Choroid plexus epithelial cell (primary cell): ENCODE results near the gene TCFL5.

Source experiments
- DNase-seq: peaks from one replicate; pipeline ENCODE4 v3.0.0-alpha.2; 2010; ENCODE audit warnings: low read depth
- H3K4me3 ChIP-seq: 2 replicates; pipeline ENCODE4 v1.5.1; 2011; ENCODE audit warnings: low read depth, mild to moderate bottlenecking, control low read depth, low read length, moderate library complexity
- TF ChIP-seq, protein P1 (sequence below): conservative IDR thresholded peaks from 2 replicates; pipeline ENCODE4 v1.5.1; 2011; ENCODE audit warnings: low read depth, mild to moderate bottlenecking, control low read depth, inconsistent platforms, low read length, moderate library complexity

TCFL5 gene

DNA sequence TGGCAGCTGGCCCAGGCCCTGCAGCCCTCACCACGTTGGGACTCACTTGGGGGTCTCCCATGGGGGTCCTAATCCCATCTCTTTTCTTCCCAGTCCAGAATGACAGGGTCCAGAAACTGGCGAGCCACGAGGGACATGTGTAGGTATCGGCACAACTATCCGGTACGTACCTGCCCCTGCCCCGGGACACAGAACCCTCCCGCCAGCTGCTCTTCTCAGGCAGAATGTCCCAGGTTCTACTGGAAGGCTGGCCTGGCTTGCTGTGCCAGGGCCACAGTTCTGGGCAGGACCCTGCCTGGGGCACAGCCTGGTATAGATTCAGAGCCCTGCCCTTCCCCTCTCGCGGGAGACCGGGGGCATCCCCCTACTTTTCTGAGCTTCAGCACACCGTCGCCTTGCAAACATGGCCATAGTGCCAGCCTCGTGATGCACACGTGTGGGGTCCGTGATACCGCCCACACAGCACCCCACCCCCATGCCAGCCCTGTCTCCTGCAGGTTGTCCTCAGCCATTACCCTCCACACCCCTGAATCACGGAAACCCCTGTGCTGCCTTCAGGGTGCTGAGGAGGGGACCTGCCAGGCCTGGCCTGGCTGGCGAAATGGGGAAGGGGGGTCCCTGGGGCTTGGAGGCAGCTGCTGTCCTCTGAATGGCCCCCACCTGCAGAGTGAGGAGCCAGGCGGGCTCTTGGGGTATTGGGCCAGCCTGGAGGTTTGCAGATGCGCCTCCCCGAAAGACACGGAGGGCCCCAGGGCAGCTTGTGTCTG, 54.0 kb downstream of the TCFL5 start:
- TF ChIP-seq, protein P1, sequence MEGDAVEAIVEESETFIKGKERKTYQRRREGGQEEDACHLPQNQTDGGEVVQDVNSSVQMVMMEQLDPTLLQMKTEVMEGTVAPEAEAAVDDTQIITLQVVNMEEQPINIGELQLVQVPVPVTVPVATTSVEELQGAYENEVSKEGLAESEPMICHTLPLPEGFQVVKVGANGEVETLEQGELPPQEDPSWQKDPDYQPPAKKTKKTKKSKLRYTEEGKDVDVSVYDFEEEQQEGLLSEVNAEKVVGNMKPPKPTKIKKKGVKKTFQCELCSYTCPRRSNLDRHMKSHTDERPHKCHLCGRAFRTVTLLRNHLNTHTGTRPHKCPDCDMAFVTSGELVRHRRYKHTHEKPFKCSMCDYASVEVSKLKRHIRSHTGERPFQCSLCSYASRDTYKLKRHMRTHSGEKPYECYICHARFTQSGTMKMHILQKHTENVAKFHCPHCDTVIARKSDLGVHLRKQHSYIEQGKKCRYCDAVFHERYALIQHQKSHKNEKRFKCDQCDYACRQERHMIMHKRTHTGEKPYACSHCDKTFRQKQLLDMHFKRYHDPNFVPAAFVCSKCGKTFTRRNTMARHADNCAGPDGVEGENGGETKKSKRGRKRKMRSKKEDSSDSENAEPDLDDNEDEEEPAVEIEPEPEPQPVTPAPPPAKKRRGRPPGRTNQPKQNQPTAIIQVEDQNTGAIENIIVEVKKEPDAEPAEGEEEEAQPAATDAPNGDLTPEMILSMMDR: no peak
- DNase-seq: no peak
- no peak overlapping the region for H3K4me3 ChIP-seq

DNA sequence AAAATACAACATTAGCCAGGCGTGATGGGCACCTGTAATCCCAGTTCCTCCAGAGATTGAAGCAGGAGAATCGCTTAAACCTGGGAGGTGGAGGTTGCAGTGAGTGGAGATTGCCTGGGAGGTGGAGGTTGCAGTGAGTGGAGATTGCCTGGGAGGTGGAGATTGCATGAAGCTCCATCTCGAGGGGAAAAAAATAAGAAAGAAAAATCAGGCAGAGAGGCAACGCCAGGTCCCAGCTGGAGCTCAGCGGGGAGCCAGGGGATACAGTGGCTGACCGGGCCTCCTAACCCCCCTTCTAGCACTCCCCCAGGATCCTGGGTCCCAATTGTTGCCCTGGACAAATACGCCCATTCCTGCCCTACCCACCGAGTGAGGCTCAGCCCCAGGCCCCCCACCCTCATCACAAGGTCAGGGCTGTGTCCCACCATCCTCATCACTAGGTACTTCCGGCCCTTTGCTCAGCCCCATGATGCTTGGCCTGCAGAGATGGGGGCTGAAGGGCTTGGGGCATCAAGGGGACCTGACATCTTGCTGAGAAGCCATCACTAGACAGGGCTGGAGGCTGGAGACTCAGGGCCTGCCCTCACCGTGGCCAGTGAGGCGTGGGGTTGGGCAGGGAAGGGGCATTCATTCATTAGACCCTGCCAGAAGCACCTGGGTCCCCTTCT, 55.1 kb downstream of the TCFL5 start:
- peak overlapping the region; percentile 97 for H3K4me3 ChIP-seq
- DNase-seq: no peak
- TF ChIP-seq, protein P1: no peak

DNA sequence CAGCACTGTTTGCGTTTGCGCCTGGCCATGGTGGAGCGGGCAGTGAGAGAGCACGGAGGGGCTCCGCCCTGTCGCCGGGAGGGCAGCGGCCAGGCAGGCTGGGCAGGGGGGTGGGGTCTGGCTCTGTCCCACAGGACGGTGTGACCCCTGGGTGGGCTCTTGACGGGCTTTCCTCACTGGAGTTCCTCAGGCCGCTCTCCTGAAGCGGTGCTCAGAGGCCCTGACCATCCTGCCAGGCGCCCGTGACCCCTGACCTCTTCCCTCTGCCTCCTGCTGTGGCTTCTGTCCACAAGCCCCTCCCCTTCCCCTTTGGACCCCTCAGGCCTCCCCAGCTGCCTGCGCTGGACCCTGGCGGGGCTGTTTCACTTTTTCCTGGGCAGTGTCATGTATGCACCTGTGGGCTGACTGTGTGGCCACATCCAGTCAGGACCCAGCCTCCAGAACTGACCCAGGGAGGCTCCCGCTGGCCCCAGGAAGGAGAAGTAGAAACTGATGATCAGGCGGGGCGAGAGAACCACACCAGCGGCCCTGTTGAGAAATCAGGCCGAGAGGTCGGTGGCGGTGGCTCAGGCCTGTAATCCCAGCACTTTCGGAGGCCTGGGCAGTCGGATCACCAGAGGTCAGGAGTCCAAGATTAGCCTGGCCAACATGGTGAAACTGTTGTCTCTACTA, 55.8 kb downstream of the TCFL5 start:
- peak overlapping the region; percentile 97 for H3K4me3 ChIP-seq
- TF ChIP-seq, protein P1: no peak
- DNase-seq: no peak

DNA sequence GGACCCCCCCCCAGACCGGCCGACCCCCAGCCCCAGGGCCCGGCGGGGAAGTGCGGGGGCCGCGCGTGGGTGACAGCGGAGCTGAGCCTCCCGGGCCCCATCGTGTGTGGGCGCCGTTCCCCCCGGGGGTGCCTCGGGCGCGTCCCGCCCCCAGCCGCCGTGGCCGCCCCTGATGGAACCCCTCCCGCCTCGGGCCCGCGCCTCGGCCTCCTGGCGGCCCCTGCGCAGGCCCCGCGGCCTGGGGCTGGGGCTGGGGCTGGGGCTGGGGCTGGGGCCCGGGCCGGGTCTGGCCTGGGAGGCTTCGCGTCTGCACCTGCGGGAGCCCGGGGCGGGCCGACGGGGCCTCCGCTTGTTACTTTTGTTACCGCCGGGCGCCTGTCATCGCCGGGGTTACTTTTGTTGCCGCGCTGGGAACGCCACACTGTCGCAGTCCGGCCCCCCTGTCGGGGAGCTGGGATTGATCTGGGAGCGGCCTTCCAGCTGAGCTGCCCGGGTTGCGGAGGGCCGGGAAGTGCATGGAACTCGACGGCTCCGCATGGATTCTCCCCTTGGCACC, 56.4 kb downstream of the TCFL5 start:
- DNase-seq: no peak
- peak overlapping the region; percentile 97 for H3K4me3 ChIP-seq
- TF ChIP-seq, protein P1: no peak

DNA sequence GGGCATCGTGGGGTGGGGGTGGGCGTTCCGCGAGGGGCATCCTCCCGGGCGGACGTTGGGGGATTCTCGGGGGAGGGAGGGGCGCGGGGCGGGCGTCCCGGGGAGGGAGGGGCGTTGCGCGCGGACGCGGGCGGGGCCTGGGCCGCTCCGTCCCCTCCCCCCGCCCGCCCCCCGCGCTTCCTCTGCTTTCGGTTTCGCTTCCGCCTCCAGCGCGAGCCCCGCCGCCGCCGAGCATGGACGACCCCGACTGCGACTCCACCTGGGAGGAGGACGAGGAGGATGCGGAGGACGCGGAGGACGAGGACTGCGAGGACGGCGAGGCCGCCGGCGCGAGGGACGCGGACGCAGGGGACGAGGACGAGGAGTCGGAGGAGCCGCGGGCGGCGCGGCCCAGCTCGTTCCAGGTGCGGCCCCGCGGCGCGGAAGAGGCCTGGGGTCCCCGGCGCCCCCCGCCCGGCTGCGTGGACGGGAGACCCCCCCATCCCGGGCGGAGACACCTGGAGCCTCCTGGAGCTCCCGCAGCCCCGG, 56.9 kb downstream of the TCFL5 start, which contains the start of gene OGFR:
TSS of gene OGFR (plus strand) at position 209 of the 528 bp plus-strand sequence. CDS start at position 234, 25 bp downstream.
- peak; percentile 52 for DNase-seq
- TF ChIP-seq, protein P1: no peak
- peak within 1 kb of the TSS; percentile 97 for H3K4me3 ChIP-seq

DNA sequence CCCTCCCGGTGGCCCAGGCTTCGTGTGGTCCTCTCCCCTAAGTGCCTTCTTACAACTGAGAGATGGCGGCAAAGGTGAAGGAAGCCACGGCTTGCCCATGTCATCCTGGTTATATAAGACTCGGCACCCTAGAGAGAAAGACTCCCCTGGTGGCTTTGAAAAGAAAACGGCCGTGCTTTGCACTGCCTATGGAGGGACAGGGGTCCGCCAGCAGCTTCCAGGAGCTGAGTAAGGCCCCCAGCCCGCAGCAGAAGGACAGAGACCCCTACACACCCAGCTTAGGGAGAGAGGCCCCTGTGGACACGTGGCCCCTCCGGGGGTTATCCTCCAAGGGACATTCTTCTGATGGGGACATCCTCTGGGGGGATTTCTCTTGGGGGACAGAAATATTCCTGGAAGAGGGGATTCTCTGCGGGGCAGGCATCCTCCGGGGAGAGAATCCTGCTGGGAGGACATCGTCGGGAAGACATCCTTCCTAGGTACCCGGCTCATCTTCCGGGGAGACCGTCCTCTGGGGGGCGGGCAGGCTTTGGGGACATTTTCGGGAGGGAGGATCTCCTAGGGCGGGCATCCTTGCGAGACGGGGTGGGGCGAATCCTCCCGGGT, 57.5 kb downstream of the TCFL5 start:
- TF ChIP-seq, protein P1: peak; percentile 11
- no peak for DNase-seq
- H3K4me3 ChIP-seq: peak overlapping the region; percentile 97
